HG03520 (cell line): ENCODE data around the gene SEC14L5.
"Not testable (repeated sequence)": the region's sequence is repeated elsewhere in the genome, so short reads cannot be mapped to it uniquely, and the experiment has no call there.

Experiments
- ATAC-seq: cut with Tn5 transposase; IDR thresholded peaks from one replicate; pipeline ENCODE4 v1.9.1; 2021; ENCODE audit warnings: mild to moderate bottlenecking, moderate library complexity; ENCODE audit not compliant: unreplicated experiment

Gene SEC14L5

GRCh38 chr16:4928227-4928626, 29.9 kb upstream of the SEC14L5 start:
- ATAC-seq: no peak

- ATAC-seq: not testable (repeated sequence)
These were observed 28.5 kb upstream of the SEC14L5 start for GRCh38 chr16:4929619-4930018.

GRCh38 chr16:4931381-4931780, 26.7 kb upstream of the SEC14L5 start:
- ATAC-seq: no peak

GRCh38 chr16:4933433-4933832, 24.7 kb upstream of the SEC14L5 start:
- no peak for ATAC-seq

GRCh38 chr16:4933871-4934395, 24.2 kb upstream of the SEC14L5 start:
- ATAC-seq: no peak

- no peak for ATAC-seq
These were observed 23.5 kb upstream of the SEC14L5 start for GRCh38 chr16:4934591-4934990.

- no peak for ATAC-seq
These were observed 22.8 kb upstream of the SEC14L5 start for GRCh38 chr16:4935241-4935855.

GRCh38 chr16:4936181-4936990, 21.7 kb upstream of the SEC14L5 start:
- ATAC-seq: no peak

- no peak for ATAC-seq
These were observed 20.9 kb upstream of the SEC14L5 start, which contains the start of gene PPL for GRCh38 chr16:4936991-4937781. Gene PPL (minus strand): TSS chr16:4937148. CDS start chr16:4937045, 103 bp downstream.

GRCh38 chr16:4937782-4938682, 20.1 kb upstream of the SEC14L5 start:
- ATAC-seq: no peak

- ATAC-seq: no peak
These were observed 19.5 kb upstream of the SEC14L5 start for GRCh38 chr16:4938683-4939030.

GRCh38 chr16:4940719-4941118, 17.4 kb upstream of the SEC14L5 start:
- ATAC-seq: no peak

- ATAC-seq: no peak
These were observed 15.6 kb upstream of the SEC14L5 start for GRCh38 chr16:4942481-4942880.

- ATAC-seq: no peak
These were observed 13.5 kb upstream of the SEC14L5 start for GRCh38 chr16:4944333-4945281.

GRCh38 chr16:4945560-4946502, 12.3 kb upstream of the SEC14L5 start:
- no peak for ATAC-seq

GRCh38 chr16:4946917-4947316, 11.2 kb upstream of the SEC14L5 start:
- ATAC-seq: no peak

GRCh38 chr16:4947722-4948503, 10.2 kb upstream of the SEC14L5 start:
- no peak for ATAC-seq
